Muscle of arm (tissue), 12 donors: ENCODE results near the gene RNF130. TPM values are rescaled to one million over a fixed set of nuclear protein-coding genes. Genes with fewer than 3 reads are reported as not detected.

ENCODE experiments used
- DNase-seq: peaks from one replicate; pipeline ENCODE4 v3.0.0-alpha.2; 2013
- polyA plus RNA-seq, 12 donors: library from polyadenylated mRNA; unstranded; fragments of 120-200 nt; gene quantifications; one replicate each; pipeline ENCODE4 v1.2.1, GENCODE V29; 2013; ENCODE audit not compliant: insufficient read length in 12 of 12

Gene RNF130
- polyA plus RNA-seq, 12 donors, result 26.0 to 63.6 (median 44.7) TPM; not detected in 1

DNA sequence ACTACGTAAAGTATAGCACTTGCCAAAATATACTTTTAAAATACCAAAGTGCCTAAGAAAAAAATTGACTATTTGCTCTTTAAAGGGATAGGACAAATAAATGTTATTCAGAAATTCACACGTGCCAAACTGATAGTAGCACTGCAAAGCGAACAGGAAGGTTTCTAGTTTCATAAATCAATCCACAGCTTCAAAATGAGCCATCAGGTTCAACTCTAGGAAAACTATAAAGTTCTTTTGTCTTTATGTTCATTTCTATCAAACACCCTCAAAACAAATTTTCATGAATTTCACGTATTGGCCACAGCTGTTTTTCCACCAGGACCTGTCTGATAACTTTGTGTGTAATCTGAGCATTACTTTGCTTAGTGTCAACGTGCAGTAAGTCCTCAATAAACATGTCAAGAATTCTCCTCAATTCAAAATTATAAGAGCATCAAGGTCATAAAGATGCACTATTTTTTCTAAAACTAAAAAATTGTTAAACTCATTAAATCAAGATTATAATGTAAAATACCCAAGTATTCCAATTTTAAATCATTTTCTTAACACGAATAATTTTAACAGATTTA is 3.0 kb downstream of the RNF130 start:
- DNase-seq, result no peak

GRCh38 chr5:180067986-180068385 is 3.6 kb downstream of the RNF130 start:
- no peak for DNase-seq

DNA sequence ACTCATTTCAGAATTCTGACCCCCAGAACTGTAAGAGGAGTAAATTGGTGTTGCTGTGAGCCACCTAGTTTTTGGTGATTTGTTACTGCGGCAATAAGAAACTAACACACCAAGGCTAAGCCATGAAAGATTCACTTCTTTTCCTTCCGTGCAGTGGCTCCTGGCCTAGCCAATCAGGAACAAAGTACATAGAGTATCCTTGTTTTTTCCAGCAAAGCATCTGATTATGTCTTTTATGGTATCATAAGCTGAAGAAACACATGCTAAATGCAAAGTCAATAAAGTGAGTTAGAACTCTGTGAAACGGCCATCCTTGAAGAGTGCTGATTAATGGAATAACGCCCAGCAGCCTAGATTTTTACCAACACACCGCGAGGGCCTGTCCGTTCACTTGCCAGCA is 11.4 kb downstream of the RNF130 start:
- DNase-seq, result no peak

DNA sequence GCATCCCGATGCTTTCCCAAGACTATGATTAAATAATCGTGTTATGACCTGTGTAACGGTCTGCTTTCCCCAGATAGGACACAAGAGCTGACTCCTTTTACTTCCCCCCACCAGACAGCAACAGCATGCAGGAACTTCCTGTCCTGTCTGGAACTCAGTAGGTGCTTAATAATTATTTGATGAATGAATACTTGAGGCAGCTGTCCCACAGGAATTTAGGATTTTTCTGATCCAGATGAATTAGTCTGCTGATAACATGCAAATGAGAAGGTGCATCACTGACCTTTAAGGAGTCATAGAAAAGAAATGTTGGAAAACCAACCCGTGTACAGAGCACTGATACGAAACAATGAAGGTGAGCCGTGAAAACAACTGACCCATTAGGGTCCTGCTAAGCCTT is 12.2 kb downstream of the RNF130 start:
- DNase-seq, result no peak

DNA sequence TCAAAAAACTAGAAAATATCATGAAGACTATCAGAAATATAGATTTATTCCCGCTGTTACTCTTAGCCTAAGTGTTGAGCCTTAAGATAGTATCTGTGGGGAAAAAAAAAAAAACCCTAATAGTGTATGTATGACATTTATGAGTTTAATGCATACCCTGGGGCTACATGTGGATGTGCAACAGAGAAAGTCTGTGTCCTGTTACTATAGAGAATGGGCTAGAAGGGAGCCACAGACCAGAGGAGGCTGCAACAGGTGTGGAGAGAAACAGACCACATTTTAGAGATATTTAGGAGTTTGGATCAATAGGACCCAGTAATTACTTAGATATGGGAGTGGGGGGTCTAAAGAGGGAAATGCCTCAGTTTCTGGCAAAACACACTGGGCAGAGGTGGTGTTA is 15.4 kb downstream of the RNF130 start:
- no peak for DNase-seq

GRCh38 chr5:180054226-180054625 is 17.3 kb downstream of the RNF130 start:
- no peak for DNase-seq

DNA sequence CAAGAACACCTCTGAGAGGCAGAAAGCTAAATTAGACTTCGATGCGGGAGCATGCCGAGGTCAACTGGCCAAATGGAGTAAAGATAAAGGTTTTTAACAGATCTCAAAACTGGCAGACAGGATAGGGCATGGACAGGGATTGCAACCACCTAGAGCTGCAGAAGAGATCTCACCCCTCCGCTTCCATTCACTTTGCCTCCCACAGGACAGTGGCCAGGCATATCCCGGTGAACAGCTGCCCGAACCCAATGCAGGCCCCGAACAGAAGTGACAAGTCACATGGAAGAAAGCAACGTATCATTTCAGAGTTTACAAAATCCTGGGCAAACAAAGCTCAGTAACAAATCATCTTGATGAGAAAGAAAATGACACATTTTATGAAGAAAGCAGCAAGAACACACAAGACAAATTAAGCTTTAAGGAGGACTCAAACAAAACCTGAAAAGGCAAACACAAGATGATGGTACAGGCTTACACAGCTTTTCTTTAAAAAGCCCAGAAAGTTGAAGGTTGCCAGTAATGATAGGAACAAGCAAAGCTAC is 18.4 kb downstream of the RNF130 start:
- no peak for DNase-seq

DNA sequence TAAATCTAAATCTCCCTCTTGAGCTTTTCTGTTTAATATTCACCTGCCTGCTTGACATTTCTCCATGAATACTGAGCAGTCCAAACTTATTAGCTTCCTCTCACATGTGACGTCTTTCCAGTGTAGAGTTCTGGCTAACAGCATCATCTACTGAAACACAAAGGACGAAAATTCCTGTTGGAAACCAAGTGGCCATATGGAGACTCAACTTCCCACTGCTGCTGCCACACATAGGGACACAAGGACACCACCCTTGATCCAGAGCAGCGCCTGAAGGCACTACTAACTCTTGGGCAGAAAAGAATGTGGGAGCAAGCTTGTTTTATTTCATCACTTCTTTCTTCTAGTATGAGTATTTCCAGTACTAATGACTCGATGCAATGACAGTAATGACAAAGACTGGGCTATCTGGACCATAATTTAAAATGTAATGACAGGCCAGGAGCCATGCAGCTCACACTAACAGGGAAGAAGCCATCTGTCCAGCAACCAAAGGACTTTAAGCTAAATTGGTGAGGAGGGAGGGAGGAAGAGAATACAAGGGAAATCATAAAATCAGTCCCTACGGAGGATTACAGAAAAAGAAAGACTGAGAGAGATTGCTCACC is 19.2 kb downstream of the RNF130 start:
- DNase-seq, result no peak

DNA sequence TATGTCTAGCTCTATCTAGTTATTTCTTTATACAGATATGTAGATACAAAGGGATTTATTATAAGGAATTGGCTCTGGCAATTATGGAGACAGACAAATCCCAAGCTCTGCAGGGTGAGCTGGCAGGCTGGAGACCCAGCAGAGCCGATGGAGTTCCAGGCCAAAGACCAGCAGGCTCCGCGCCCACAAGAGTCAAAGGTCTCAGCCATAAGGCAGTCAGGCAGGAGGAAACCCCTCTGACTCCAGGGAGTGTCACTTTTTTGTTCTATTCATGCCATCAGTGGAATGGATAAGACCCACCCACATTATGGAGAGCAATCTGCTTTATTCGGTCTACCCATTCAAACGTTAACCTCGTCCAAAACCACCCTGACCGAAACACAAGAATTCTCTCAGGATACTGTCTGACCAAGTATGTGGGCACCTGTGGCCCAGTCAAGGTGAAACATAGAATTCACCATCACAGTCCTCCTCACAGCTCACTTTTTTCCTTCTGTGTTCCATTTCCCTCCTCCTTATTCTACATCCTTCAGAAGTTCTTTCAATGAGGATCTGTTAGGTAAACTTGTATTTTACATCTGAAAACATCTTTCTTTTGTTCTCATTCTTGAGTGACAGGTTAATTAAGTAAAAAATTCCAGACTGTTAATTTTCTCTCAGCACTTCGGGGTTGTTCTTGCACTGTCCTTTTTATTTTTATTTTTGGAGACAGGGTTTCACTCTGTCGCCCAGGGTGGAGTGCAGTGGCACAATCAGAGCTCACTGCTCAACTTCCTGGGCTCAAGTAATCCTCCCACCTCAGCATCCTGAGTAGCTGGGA is 21.2 kb downstream of the RNF130 start:
- no peak for DNase-seq

DNA sequence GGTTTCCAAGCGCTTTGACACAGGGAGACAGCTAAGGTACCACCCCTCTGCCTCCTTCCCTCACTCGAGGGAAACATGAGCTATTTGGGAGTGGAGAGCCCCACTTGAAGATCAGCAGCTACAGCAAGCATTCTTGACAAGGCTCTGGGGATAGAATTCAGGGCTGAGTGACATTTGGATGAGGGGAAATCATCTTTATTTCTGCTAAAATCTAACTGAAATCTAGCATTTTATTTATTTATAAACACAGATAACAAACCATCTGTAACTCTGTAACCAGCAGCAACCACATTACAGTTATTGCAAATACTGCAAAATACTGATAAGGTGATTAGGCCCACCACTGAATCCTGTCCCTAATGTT is 22.4 kb downstream of the RNF130 start:
- DNase-seq, result no peak

DNA sequence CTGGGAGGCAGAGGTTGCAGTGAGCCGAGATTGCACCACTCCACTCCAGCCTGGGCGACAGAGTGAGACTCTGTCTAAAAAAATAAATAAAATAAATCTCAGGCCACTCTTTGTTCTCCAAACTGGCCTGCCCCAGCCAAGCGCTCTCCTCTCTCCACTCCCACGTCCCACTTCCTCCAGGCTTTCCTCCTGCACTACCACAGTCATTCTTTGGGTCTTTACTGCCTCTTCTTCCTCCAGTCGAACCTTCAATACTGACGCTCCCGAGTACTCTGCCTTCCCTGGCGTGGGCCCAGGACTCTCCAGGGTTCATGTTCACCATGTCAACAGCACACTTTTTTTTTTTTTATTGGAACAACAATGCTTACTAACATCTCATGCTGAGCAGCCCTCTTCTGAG is 23.9 kb downstream of the RNF130 start:
- DNase-seq, result no peak

DNA sequence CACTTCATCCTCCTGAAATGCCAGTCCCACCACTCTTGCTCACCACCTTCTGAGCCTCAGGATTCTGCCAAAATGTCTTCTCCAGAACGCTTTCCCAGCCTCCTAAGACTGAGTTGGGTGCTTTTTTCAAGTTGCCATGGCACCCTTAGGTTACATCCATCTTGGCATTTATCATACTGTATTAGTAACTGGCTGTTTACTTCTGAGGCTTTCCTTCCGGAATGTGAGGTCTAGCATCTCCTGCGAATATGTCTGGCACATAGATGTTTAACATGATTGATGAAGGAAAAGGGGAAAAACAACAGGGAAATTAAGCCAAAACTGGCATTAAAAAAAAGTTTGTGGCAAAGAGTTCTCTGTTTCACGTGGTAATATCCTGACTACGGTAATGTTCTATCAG is 24.9 kb downstream of the RNF130 start:
- no peak for DNase-seq

- no peak for DNase-seq
Observed at GRCh38 chr5:180045889-180046499, 25.6 kb downstream of the RNF130 start.

DNA sequence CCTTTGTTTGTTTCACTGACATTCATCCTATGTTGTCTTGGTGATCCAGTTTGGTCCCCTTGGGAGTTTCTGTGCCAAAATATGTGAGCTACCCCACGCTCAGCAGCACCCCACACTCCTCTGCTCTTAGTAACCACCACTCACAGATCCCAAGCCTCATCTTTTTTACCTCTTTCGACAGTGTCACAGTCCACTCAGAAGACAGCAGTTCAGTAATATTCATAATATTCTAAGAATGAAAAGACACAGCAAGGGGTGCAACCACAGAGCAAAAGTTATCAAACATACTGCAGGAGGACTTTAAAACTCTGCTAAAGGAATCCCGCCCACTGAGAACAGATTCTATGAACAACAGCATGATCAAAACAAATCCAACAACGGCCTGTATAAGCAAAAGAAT is 28.2 kb downstream of the RNF130 start:
- no peak for DNase-seq

DNA sequence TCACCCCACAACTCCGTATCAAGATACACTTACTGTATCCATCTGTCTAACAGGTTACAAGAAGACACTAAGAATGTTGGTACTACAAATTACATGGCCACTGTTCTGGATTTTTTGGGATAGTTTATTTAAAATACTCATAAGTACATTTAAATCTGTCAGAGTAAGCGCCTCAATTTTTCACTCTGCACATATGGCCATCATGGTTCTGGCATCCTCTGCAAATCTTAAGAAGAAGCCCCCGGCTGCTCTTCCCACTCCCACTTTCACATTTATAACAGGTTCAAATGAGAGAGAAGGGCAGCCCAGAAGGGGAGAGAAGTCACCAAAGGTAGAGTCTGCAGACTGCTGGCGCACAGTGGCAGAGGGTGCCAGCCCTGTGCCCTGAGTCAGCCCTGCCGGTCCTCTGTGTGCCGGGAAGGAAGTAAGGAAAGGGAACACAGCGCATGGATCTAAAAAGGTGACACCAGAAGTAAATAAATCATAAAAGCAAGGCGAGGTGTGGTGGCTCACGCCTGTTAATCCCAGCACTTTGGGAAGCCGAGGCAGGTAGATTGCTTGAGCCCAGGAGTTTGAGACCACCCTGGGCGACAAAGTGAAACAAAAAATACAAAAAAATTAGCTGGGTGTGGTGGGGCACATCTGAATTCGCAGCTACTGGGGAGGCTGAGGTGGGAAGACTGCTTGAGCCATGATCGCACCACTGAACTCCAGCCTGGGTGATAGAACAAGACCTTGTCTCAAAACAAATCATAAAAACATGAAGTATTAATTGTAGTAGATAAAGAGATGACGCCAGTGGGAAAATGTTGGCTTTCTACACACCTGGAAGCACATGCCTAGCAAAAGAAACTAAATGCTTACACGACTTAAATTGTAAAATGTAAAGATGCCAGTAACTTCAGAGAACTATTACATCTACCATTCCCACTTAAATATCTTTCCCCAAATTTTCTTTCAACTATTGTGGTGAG is 30.0 kb downstream of the RNF130 start:
- no peak for DNase-seq

DNA sequence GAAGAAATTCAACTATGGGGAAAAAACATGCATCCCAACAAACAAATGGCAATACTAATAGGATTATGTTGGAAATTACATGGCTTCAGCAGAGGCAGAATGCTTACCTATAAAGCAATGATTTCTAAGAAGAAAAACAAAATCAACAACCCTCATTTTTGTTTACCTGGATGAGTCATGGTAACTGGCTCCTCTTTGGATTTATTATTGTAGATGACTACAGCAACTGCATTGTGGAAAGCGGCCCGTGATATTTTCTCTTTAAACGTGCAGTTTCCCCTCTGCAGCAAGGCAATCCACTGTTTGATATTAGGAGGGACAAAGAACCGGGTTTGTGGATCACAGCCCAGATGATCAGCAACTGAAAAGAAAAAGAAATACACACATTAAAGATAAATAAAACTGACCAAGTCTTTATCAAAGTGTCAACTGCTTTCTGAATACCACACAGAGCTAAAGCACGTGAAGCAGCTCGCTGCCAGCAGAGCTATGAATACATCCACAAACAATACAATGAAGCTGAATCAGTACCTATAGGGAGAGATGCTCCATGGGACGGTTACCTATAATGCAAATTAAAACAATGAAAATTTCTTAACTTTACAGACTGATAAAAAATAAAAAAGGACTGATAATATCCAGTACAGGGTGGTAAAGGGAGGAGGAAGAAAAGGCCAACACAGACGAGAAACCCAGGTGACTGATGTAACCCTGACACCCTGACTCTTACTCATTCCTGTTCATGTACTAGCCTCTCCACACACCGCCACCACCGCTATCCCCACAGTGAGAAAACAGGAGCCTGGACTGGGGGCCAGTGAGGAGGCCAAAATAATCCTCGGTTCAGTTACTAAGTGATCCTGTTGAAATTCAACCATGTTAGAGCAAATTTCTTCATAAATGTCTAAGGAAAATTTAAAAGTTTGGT is 31.0 kb downstream of the RNF130 start:
- DNase-seq, result no peak

DNA sequence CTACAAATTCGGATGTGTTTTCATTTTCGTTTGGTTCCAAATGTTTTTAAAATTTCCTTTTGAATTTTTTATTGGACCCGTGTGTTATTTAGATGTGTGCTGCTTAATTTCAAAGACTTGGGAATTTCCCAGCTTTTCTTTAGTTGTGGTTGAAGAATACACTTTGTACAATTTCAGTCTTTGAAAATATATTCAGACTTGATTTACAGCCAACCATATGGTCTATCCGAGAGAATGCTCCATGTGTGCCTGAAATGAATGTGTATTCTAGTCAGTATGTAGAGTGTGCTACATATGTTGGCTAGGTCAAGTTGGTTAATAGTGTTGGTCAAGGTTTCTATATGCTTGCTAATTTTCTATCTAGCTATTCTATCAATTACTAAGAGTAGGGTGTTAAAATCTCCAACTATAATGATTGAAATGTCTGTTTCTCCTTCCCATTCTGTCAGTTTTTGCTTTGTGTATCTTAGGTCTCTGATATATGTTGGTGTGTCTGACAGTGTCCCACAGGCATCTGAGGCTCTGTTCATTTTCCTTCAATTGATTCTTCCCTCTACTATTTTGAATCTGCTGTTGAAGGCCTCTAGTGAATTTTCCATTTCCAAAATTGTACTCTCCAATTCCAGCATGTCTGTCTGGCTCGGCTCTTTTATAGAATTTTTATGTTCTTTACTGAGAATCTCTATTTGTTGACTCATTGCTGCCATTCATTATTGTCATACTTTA is 36.2 kb downstream of the RNF130 start:
- no peak for DNase-seq

- DNase-seq, result no peak
Observed at GRCh38 chr5:180034564-180034963, 37.0 kb downstream of the RNF130 start.

DNA sequence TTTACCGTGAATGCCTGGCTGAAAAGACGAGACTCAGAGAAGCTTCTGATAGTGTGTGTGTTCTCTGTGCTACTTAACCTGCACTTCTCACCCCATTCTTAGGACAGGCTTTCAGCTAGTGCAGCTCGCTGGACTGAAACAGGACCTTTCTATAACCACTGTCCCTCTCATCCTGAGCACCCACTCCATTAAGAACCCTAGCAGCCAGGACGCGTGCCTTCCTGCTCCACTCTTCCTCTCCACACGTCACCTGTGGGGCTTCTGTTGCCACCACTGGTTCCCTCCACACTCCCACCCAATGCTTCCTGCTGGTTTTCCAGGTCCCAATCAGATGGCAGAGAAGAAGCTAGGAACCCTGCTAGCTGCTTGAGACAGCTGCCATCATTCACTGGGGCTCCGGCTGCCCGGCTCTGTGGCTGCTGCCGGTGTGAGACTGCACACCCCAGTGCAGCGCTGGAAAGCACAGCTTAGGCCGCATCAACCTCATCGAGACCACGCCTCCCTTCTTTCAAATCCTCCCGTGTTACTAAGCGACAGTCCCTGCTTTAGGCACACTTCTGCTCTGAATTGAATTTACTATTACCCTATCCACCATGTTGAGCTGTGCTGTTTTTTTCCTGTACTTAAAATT is 44.0 kb downstream of the RNF130 start:
- DNase-seq, result no peak
